Ishikawa (cell line): ENCODE data around the gene IKZF2.

ENCODE experiments used
- CEBPB ChIP-seq: IDR thresholded peaks from 2 replicates; pipeline ENCODE4 v1.6.1; 2012
- CREB1 ChIP-seq: IDR thresholded peaks from 2 replicates; pipeline ENCODE4 v1.6.1; 2012; ENCODE audit warnings: low read depth
- EGR1 ChIP-seq: IDR thresholded peaks from 2 replicates; pipeline ENCODE4 v1.6.1; 2012
- EP300 ChIP-seq: IDR thresholded peaks from 2 replicates; pipeline ENCODE4 v1.6.1; 2012; ENCODE audit warnings: borderline replicate concordance
- FOXM1 ChIP-seq: IDR thresholded peaks from 2 replicates; pipeline ENCODE4 v1.6.1; 2012; ENCODE audit warnings: low read depth, borderline replicate concordance
- MAX ChIP-seq: IDR thresholded peaks from 2 replicates; pipeline ENCODE4 v1.6.1; 2012
- NFIC ChIP-seq: IDR thresholded peaks from 2 replicates; pipeline ENCODE4 v1.6.1; 2012
- RAD21 ChIP-seq: IDR thresholded peaks from 2 replicates; pipeline ENCODE4 v1.6.1; 2012; ENCODE audit warnings: low read depth
- REST ChIP-seq: IDR thresholded peaks from 2 replicates; pipeline ENCODE4 v1.6.1; 2012; ENCODE audit warnings: low read depth, mild to moderate bottlenecking
- TAF1 ChIP-seq: IDR thresholded peaks from 2 replicates; pipeline ENCODE4 v1.6.1; 2012; ENCODE audit warnings: low read depth, mild to moderate bottlenecking
- TCF12 ChIP-seq: IDR thresholded peaks from 2 replicates; pipeline ENCODE4 v1.6.1; 2012; ENCODE audit warnings: low read depth
- TEAD4 ChIP-seq: IDR thresholded peaks from 2 replicates; pipeline ENCODE4 v1.6.1; 2012
- USF1 ChIP-seq: IDR thresholded peaks from 2 replicates; pipeline ENCODE4 v1.6.1; 2012
- YY1 ChIP-seq: IDR thresholded peaks from 2 replicates; pipeline ENCODE4 v1.6.1; 2012; ENCODE audit warnings: low read depth
- ZBTB7A ChIP-seq: IDR thresholded peaks from 2 replicates; pipeline ENCODE4 v1.6.1; 2012; ENCODE audit warnings: low read depth

The IKZF2 gene

DNA sequence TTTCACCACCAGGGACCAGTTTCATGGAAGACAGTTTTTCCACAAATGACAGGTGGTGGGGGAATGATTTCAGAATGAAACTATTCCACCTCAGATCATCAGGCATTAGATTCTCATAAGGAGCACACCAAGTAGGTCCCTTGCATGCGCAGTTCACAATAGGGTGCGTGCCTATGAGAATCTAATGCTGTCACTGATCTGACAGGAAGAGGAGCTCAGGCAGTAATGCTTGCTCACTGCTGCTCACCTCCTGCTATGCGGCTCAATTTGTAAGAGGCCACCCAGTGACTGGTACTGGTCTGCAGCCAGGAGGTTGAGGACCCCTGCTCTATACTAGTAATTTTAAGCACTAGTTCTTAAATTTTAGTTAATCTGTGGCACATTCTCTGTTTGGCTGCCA is 107.8 kb downstream of the IKZF2 start:
- TF ChIP-seq REST (no peak), FOXM1 (no peak), YY1 (no peak), USF1 (no peak), TCF12 (no peak), MAX (no peak), CREB1 (no peak)

DNA sequence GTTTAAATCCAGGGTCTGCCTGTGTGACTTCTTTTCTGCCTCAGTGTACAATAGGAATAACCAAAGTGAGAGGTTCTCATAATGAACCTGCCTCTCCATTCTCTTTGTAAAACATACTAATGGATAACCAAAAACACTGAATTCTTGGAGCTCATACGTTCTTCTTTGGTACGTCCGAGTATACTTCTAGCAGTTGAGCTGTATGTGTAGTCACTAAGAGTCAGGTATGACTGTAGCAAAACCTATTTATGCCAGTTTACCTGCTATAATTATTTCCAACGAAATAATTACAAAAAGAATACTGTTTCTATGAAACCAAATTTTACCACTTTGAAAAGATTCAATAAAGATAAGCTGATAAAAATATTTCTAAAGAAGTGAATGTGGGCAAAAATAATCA is 109.2 kb downstream of the IKZF2 start:
- TF ChIP-seq TAF1 (no peak), MAX (no peak), RAD21 (no peak)

DNA sequence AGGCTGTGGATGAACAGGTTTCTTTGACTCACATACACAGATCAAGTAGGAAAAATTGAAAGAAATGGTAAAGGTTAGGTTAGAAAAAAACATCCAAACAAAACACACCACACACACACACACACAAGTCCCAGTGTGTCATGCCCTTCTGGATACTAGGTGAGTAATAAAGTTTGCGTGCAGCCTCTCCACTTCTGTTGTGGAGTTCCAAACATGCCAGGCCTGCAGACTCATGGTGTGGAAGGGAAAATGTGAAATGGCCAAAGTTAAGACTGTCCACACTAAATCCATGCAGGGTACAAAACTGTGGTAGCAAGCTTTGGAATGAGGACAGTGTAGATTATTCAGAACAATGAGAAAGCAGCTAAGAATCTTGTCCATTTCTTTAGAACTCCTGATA is 114.6 kb downstream of the IKZF2 start:
- TF ChIP-seq ZBTB7A: no peak
- no peak for TF ChIP-seq CEBPB
- no peak for TF ChIP-seq REST
- TF ChIP-seq USF1: no peak
- TF ChIP-seq TEAD4: no peak
- TF ChIP-seq NFIC: no peak
- no peak for TF ChIP-seq FOXM1
- no peak for TF ChIP-seq RAD21
- TF ChIP-seq MAX: no peak
- no peak for TF ChIP-seq TCF12
- no peak for TF ChIP-seq EGR1
- TF ChIP-seq EP300: no peak
- no peak for TF ChIP-seq TAF1
- no peak for TF ChIP-seq YY1
- TF ChIP-seq CREB1: no peak

GRCh38 chr2:213034585-213034984 is 116.8 kb downstream of the IKZF2 start:
- TF ChIP-seq TCF12 (no peak), RAD21 (no peak), MAX (no peak), NFIC (no peak), USF1 (no peak), TEAD4 (no peak), ZBTB7A (no peak), CEBPB (no peak), REST (no peak), FOXM1 (no peak), EGR1 (no peak), EP300 (no peak), YY1 (no peak), CREB1 (no peak)
